ENCODE results near the gene SLC25A29.
"Not testable (repeated sequence)": the region's sequence is repeated elsewhere in the genome, so short reads cannot be mapped to it uniquely, and the experiment has no call there.

SLC25A29 gene

GRCh38 chr14:100292776-100293461 lies 13.3 kb downstream of the SLC25A29 start:
- DNase-seq: no peak

GRCh38 chr14:100292301-100292775 lies 13.9 kb downstream of the SLC25A29 start:
- no peak for DNase-seq

GRCh38 chr14:100291305-100292075 lies 14.8 kb downstream of the SLC25A29 start:
- DNase-seq: no peak

GRCh38 chr14:100290607-100291304 lies 15.5 kb downstream of the SLC25A29 start:
- no peak for DNase-seq

GRCh38 chr14:100289916-100290606 lies 16.2 kb downstream of the SLC25A29 start:
- DNase-seq: no peak

GRCh38 chr14:100288382-100289185 lies 17.7 kb downstream of the SLC25A29 start:
- no peak for DNase-seq

GRCh38 chr14:100287998-100288295 lies 18.3 kb downstream of the SLC25A29 start:
- DNase-seq: not testable (repeated sequence)

- DNase-seq: no peak
Observed at GRCh38 chr14:100287202-100287997, 18.8 kb downstream of the SLC25A29 start.

GRCh38 chr14:100286484-100287191 lies 19.6 kb downstream of the SLC25A29 start:
- DNase-seq: no peak

- DNase-seq: no peak
Observed at GRCh38 chr14:100285913-100286400, 20.3 kb downstream of the SLC25A29 start.

GRCh38 chr14:100285021-100285912 lies 21.0 kb downstream of the SLC25A29 start:
- DNase-seq: peak; percentile 74 to 79

GRCh38 chr14:100283984-100284881 lies 22.0 kb downstream of the SLC25A29 start:
- DNase-seq: no peak

GRCh38 chr14:100283436-100283835 lies 22.8 kb downstream of the SLC25A29 start:
- not testable (repeated sequence) for DNase-seq

GRCh38 chr14:100282766-100283419 lies 23.4 kb downstream of the SLC25A29 start:
- no peak for DNase-seq

- no peak for DNase-seq
Observed at GRCh38 chr14:100282083-100282350, 24.2 kb downstream of the SLC25A29 start.

GRCh38 chr14:100281286-100282082 lies 24.8 kb downstream of the SLC25A29 start:
- DNase-seq: no peak

- no peak for DNase-seq
Observed at GRCh38 chr14:100279563-100279962, 26.7 kb downstream of the SLC25A29 start.
